ENCODE data around the gene CEP85L.

GRCh38 chr6:118444796-118445195, 206.6 kb downstream of the CEP85L start:
- TF ChIP-seq CTCF (IDR thresholded peaks at IDR 0.05; ENCODE audit: insufficient read depth, low read depth, low read length) (no peak), EZH2 (IDR thresholded peaks at IDR 0.05; ENCODE audit: insufficient read depth, low read length) (no peak)
